ENCODE measurements around the gene MRAS. TPM values are rescaled to one million over a fixed set of nuclear protein-coding genes. Genes with fewer than 3 reads are reported as not detected.
A peak's percentile ranks its signal among the peaks of the same experiment; 100 is the strongest.
"Not testable (repeated sequence)": the region's sequence is repeated elsewhere in the genome, so short reads cannot be mapped to it uniquely, and the experiment has no call there.

MRAS gene
- total RNA-seq, 2 donors from 2014 or later: 0.19 to 0.72 TPM

DNA sequence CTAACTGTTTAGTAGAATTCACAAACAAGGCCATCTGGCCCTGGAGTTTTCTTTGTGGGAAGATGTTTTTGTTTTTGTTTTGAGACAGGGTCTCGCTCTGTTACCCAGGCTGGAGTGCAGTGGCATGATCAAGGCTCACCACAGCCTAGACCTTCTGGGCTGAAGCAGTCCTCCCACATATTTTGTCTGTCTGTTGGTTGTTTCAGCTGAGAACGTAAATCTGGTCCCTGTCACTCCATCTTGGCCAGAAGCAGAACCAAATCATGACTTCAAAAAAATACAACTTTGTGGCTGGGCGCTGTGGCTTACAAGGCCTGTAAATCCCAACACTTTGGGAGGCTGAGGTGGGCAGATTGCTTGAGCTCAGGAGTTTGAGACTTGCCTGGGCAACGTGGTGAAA is 27.1 kb downstream of the MRAS start:
- Mint-ChIP-seq H3K27ac (no peak overlapping the region), H3K36me3 (ENCODE audit: insufficient read depth in 2 of 2) (peaks cover 2% of the 10 kb centered on the region in 2 donors), H3K4me3 (no peak overlapping the region), H3K9me3 (peaks cover 0 to 2% of the 10 kb centered on the region in 2 donors), H3K27me3 (ENCODE audit: low read depth) (peaks cover 8% of the 10 kb centered on the region), H3K4me1 (ENCODE audit: low read depth) (peaks cover 13% of the 10 kb centered on the region)
- ATAC-seq (replicated peaks in 1 of 2) (no peak), DNase-seq (no peak)

DNA sequence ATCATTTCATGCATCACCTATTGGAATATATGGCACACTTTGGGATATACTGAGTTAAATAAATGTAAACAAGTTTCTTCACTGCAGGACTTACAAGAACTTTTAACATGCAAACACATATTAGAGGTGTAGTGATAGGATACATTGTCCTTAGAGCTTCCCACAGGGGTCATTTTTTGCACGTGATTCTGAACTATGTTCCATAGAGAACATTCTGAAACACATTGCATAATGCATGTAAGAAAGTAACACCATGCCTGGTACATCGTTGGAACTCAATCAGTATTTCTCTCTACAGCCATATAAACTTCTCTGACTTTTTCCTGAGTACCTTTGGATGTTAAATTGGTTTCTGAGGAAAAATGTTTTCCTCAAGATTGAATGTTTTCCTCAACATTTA is 28.3 kb downstream of the MRAS start:
- Mint-ChIP-seq H3K27ac (no peak overlapping the region), H3K9me3 (no peaks in the 10 kb centered on the region), H3K36me3 (ENCODE audit: insufficient read depth in 2 of 2) (no peaks in the 10 kb centered on the region), H3K4me1 (ENCODE audit: low read depth) (peaks cover 3% of the 10 kb centered on the region), H3K27me3 (ENCODE audit: low read depth) (no peaks in the 10 kb centered on the region), H3K4me3 (no peak overlapping the region)
- DNase-seq (no peak), ATAC-seq (replicated peaks in 1 of 2) (no peak)

DNA sequence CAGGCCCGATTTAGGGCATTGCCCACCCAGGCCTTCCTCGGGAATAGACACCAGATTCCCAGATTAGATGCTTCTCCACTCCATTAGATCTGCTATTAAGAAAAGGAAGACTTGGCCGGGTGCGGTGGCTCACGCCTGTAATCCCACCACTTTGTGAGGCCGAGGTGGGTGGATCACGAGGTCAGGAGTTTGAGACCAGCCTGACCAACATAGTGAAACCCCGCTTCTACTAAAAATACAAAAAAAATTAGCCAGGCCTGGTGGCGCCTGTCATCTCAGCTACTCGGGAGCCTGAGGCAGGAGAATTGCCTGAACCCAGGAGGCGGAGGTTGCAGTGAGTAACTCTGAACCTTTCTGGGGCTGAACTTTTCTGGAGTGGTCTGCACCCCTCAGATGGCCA is 28.8 kb downstream of the MRAS start:
- not testable (repeated sequence) for H3K9me3 Mint-ChIP-seq; H3K4me1 Mint-ChIP-seq (ENCODE audit: low read depth); H3K4me3 Mint-ChIP-seq; ATAC-seq (replicated peaks in 1 of 2); DNase-seq; H3K27me3 Mint-ChIP-seq (ENCODE audit: low read depth); H3K36me3 Mint-ChIP-seq (ENCODE audit: insufficient read depth in 2 of 2); H3K27ac Mint-ChIP-seq

DNA sequence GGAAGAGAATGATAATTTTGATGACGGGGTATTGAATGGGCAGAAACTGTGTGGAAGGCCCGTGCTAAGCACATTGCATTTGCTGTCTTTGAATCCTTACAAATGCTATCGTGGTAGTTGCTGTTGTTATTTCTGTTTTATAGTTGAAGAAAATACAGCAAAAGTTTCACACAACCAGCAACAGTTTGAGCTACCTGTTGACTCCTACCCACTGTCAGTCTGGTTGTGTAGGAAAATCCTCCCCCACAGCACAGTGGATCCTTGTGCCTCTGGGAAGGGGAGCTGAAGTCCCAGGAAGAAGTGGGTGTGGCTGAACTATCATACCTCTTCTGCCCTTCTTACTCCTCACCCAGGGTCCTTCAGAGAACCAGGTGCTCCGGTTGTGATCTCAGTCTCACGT is 29.4 kb downstream of the MRAS start:
- H3K4me1 Mint-ChIP-seq (ENCODE audit: low read depth): no peaks in the 10 kb centered on the region
- DNase-seq (no peak), ATAC-seq (replicated peaks in 1 of 2) (no peak)
- H3K9me3 Mint-ChIP-seq: no peaks in the 10 kb centered on the region
- H3K27me3 Mint-ChIP-seq (ENCODE audit: low read depth): no peaks in the 10 kb centered on the region
- no peak overlapping the region for H3K4me3 Mint-ChIP-seq
- H3K36me3 Mint-ChIP-seq (ENCODE audit: insufficient read depth in 2 of 2): no peaks in the 10 kb centered on the region
- H3K27ac Mint-ChIP-seq: no peak overlapping the region

DNA sequence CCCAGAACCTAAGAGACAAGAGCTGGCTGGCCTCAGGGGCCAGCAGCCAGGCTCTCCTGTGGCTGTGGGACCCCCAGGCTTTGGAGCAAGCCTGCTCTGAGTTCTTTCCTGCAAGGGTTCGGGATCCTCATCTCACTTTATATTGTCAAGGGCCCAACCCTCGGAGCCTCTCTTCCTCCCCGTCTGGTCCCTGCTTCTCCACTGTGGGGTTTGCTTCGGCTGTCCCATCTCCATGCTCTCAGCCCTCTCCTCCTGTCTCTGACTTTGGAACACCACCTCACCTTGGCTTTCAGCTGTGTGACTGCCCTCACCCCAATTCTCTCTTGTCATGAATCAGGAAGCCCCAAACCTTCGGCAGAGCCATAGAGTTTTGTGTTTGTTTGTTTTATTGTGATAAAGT is 30.0 kb downstream of the MRAS start:
- no peaks in the 10 kb centered on the region for H3K27me3 Mint-ChIP-seq (ENCODE audit: low read depth)
- ATAC-seq (replicated peaks in 1 of 2) (no peak), DNase-seq (no peak)
- no peak overlapping the region for H3K27ac Mint-ChIP-seq
- no peaks in the 10 kb centered on the region for H3K36me3 Mint-ChIP-seq (ENCODE audit: insufficient read depth in 2 of 2)
- H3K4me3 Mint-ChIP-seq: no peak overlapping the region
- no peaks in the 10 kb centered on the region for H3K4me1 Mint-ChIP-seq (ENCODE audit: low read depth)
- no peaks in the 10 kb centered on the region for H3K9me3 Mint-ChIP-seq

DNA sequence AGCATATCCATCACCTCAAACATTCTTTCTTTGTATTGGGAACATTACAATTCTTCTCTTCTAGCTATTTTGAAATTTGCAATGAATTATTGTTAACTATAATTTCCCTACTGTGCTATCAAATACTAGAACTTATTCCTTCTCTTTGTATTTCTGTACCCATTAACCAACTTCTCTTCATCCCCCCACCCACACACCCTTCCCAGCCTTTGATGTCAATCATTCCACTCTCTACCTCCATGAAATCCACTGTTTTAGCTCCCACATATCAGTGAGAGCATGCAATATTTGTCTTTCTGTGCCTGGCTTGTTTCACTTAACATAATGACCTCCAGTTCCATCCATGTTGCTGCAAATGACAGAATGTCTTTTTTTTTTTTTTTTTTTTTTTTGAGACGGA is 30.6 kb downstream of the MRAS start:
- DNase-seq (no peak), ATAC-seq (replicated peaks in 1 of 2) (no peak)
- H3K27ac Mint-ChIP-seq: no peak overlapping the region
- no peaks in the 10 kb centered on the region for H3K9me3 Mint-ChIP-seq
- H3K36me3 Mint-ChIP-seq (ENCODE audit: insufficient read depth in 2 of 2): no peaks in the 10 kb centered on the region
- H3K27me3 Mint-ChIP-seq (ENCODE audit: low read depth): no peaks in the 10 kb centered on the region
- H3K4me1 Mint-ChIP-seq (ENCODE audit: low read depth): no peaks in the 10 kb centered on the region
- no peak overlapping the region for H3K4me3 Mint-ChIP-seq

DNA sequence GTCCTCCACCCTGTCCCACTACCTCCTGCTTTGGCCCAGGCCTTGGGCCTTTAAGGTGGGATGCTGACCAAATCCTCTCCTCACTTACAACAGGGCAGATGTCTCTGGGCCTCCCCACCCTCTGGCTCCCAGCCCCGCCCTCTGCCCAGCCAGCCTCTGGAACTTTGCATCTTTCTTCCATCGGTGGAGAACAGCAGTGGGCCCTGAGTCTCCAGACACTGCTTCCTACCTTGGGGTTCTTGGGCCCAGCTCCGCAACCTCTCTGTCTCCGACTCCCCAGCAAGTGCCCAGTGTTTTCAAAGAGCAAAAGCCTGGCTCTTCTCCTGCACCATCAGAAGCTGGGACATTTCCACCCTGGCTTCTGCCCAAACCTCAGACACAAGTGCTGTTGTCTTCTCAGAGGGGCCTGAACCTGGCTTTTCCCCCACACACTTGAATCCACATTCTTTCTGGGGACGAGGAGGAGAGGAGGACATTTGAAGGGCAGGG is 33.1 kb downstream of the MRAS start:
- H3K4me1 Mint-ChIP-seq (ENCODE audit: low read depth): no peaks in the 10 kb centered on the region
- ATAC-seq (replicated peaks in 1 of 2) (no peak), DNase-seq (no peak)
- H3K27ac Mint-ChIP-seq: no peak overlapping the region
- no peaks in the 10 kb centered on the region for H3K9me3 Mint-ChIP-seq
- H3K4me3 Mint-ChIP-seq: no peak overlapping the region
- peaks cover 5% of the 10 kb centered on the region for H3K27me3 Mint-ChIP-seq (ENCODE audit: low read depth)
- H3K36me3 Mint-ChIP-seq (ENCODE audit: insufficient read depth in 2 of 2): no peaks in the 10 kb centered on the region

DNA sequence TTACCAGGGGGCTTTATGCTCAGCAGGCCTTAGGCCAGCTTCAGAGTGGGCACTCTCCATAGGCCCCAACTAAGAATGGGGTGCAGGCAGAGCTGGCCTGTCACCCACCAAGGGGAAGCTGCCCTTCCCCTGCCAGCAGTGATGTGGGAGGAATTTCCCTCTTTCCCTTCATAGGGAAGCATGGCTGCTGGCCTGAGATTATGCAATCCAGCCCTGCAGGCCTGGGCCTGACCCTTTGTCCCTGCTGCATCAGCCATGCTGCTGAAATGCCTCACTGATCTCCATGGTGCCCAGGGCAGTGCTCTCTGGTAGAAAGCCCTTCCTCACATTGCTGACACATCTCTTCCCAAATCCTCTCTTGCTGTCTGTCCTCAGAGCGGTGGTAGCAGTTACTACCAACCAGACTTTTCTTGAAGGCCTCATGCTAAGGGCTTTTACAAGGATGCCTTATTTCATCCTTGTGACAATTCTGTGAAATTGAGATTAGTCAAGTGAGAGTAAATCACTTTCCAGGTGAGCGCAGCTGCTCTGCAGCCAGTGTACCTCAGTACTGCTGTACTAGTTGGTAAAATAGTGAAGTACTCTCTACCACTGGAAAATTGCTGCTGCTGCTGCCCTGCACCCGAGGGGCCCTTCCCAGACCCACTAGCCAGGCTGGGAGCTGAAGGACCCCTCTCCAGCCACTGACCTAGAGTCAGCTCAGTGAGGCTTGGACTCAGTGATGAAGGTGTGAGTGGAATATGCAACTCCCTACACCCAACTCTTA is 33.8 kb downstream of the MRAS start:
- no peaks in the 10 kb centered on the region for H3K9me3 Mint-ChIP-seq
- H3K36me3 Mint-ChIP-seq (ENCODE audit: insufficient read depth in 2 of 2): no peaks in the 10 kb centered on the region
- no peak overlapping the region for H3K4me3 Mint-ChIP-seq
- H3K27me3 Mint-ChIP-seq (ENCODE audit: low read depth): peaks cover 5% of the 10 kb centered on the region
- ATAC-seq (replicated peaks in 1 of 2): no peak
- H3K4me1 Mint-ChIP-seq (ENCODE audit: low read depth): no peaks in the 10 kb centered on the region
- no peak for DNase-seq
- no peak overlapping the region for H3K27ac Mint-ChIP-seq

DNA sequence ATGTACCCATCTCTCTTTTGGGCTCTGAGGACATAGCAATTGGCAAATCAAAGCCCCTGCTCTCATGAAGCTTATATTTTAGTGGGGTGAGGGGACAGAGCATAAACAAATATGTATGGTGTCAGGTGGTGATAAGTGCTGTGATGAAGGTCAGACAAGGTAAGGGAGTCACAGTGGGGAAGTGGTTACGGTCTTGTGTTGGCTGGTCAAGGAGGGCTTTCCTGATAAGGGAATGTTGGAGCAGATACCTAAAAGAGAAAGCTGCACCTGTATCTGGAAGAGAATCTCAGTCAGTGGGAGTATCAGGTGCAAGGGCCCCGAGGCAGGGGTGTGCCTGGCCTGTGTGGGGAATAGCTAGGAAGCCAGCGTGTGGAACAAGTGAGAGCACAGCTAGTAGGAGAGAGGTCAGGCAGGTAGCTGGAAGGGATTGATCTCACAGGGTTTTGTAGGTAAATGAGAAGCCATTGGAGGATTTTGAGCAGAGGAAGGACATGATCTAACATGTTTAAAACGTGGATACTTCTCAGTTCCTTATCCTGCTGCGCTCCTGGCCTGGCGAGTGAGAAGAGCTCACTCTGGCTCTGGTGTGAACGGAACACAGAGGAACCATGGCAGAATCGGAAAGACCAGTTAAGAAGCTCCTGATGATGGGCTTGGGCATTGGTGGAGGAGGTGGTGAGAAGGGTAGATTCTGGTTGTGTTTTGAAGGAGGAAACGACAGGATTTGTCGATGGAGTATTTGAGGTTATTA is 35.5 kb downstream of the MRAS start:
- no peak for ATAC-seq (replicated peaks in 1 of 2)
- Mint-ChIP-seq H3K4me3 (no peak overlapping the region), H3K27me3 (ENCODE audit: low read depth) (peaks cover 5% of the 10 kb centered on the region), H3K36me3 (ENCODE audit: insufficient read depth in 2 of 2) (no peaks in the 10 kb centered on the region), H3K4me1 (ENCODE audit: low read depth) (no peaks in the 10 kb centered on the region), H3K9me3 (no peaks in the 10 kb centered on the region), H3K27ac (no peak overlapping the region)
- no peak for DNase-seq

DNA sequence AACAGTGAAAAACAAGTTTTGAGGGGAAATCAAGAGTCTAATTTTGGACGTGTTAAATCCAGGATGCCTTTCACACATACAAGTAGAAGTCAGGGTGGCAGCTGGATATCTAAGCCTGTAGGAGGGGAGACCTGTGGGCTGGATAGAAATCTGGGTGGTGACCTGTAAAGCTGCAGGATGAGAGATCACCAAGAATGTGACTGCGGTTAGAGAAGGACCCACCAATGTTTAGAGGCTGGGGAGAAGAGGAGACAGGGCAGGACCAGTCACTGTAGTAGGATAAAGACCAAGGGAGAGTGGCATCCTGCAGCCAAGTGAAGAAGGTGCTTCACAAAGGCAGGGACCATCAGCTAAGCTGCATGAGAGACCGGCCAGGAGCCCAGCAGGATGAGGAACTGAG is 36.2 kb downstream of the MRAS start:
- ATAC-seq (replicated peaks in 1 of 2) (no peak), DNase-seq (no peak)
- Mint-ChIP-seq H3K36me3 (ENCODE audit: insufficient read depth in 2 of 2) (no peaks in the 10 kb centered on the region), H3K4me3 (no peak overlapping the region), H3K27me3 (ENCODE audit: low read depth) (peaks cover 5% of the 10 kb centered on the region), H3K4me1 (ENCODE audit: low read depth) (no peaks in the 10 kb centered on the region), H3K9me3 (no peaks in the 10 kb centered on the region), H3K27ac (no peak overlapping the region)

DNA sequence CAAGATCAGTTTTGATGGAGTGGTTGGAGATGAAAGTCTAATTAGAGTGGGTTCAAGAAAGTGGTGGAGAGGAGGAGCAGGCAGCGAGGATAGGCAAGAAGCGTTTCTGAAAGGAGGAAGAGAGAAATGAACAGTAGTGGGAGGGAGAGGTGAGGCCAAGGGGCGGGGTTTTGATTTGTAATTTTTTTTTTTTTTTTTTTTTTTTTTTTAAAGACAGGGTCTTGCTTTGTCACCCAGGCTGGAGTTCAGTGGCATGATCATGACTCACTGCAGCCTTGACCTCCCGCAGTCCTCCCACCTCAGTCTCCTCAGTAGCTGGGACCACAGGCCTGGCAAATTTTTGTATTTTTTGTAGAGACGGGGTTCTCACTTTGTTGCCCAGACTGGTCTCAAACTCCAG is 36.6 kb downstream of the MRAS start:
- ATAC-seq (replicated peaks in 1 of 2): no peak
- no peak overlapping the region for H3K27ac Mint-ChIP-seq
- H3K36me3 Mint-ChIP-seq (ENCODE audit: insufficient read depth in 2 of 2): no peaks in the 10 kb centered on the region
- no peak for DNase-seq
- H3K27me3 Mint-ChIP-seq (ENCODE audit: low read depth): peaks cover 5% of the 10 kb centered on the region
- H3K4me3 Mint-ChIP-seq: no peak overlapping the region
- H3K4me1 Mint-ChIP-seq (ENCODE audit: low read depth): no peaks in the 10 kb centered on the region
- H3K9me3 Mint-ChIP-seq: no peaks in the 10 kb centered on the region

DNA sequence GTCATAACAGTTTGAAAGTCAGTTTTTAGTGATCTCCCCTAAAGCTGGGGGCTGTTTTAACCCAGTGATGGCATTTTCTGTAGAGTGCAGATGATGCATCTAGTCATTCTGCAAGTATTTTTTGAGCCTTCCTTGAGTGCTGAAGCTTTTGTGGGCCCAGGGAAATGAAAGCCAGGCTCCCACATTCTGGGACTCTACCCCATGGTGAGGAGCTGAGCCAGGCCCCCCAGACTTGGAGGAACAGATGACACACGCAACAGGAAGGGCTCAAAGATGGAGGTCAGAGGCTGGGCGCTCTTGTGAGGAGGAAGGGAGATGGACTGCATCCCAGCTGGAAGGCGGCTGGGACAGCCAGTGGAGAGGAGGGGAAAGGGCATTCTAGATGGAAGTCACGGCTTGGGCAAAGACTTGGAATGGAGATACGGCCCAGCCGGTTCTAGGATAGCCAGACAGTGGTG is 40.8 kb downstream of the MRAS start:
- ATAC-seq (replicated peaks in 1 of 2): peak; percentile 32 to 83
- Mint-ChIP-seq H3K4me1 (ENCODE audit: low read depth) (no peaks in the 10 kb centered on the region), H3K4me3 (no peak overlapping the region), H3K27me3 (ENCODE audit: low read depth) (peaks cover 18% of the 10 kb centered on the region), H3K27ac (no peak overlapping the region), H3K36me3 (ENCODE audit: insufficient read depth in 2 of 2) (no peaks in the 10 kb centered on the region), H3K9me3 (no peaks in the 10 kb centered on the region)
- DNase-seq: peak in 1 of 2 donors; percentile 7

DNA sequence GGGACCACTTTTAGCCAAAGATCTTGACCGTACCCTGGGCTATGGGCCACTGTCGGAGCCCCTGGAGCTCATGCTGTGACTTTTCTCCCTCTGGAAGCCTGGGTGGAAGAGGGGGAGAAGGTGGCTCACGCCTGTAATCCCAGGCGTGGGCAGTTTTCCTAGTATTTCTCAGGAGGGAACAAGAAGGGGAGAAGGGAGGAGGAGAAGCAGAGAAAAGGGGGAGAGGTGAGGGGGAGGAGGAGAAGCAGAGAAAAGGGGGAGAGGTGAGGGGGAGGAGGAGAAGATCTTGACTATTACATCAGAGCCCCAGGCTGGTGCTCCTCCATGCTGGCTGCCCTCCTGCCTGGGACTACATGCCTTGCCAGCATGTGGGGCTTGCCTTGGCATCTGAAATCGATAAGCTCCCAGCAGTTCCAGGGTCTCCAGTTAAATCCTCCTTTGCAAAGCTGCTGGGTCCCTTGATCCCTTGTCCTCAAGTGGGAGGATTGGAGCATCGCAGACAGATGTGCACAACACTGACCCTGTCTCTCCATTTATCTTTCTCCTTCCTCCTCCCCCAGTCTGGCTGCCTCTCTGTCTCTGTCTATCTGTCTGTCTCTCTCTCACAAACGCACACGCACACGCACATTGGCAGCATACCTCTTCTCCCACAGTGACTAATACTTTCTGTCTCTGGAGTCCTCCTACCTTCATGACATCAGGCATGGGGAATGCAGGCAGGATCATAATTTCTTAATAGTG is 41.6 kb downstream of the MRAS start:
- H3K9me3 Mint-ChIP-seq: no peaks in the 10 kb centered on the region
- no peak overlapping the region for H3K27ac Mint-ChIP-seq
- H3K4me3 Mint-ChIP-seq: no peak overlapping the region
- H3K4me1 Mint-ChIP-seq (ENCODE audit: low read depth): no peaks in the 10 kb centered on the region
- ATAC-seq (replicated peaks in 1 of 2) (no peak), DNase-seq (no peak)
- H3K27me3 Mint-ChIP-seq (ENCODE audit: low read depth): peaks cover 13% of the 10 kb centered on the region
- H3K36me3 Mint-ChIP-seq (ENCODE audit: insufficient read depth in 2 of 2): no peaks in the 10 kb centered on the region

Measured in activated T-cell treated with anti-CD3 and anti-CD28 coated beads, Interleukin-2, amount 50 U/mL, for 72 hours (primary cell).